Lung (tissue), 12 donors: Measurements from ENCODE around the gene KLHL28. TPM values are rescaled to one million over a fixed set of nuclear protein-coding genes. Genes with fewer than 3 reads are reported as not detected.

Source experiments
- ATAC-seq: fragments of 200-7000 bp; cut with Tn5 transposase; one replicate; pipeline ENCODE4 v1.9.1; 2020; ENCODE audit warnings: moderate number of reproducible peaks; ENCODE audit not compliant: insufficient read depth, low FRiP score
- DNase-seq, 3 donors: peaks; one replicate each; pipeline ENCODE4 v3.0.0-alpha.2; 2013 to 2017
- H3K27ac ChIP-seq, 2 donors: one replicate each; pipeline ENCODE4 v1.5.1; 2013; ENCODE audit warnings: mild to moderate bottlenecking in 2 of 2, moderate library complexity in 2 of 2, control low read depth in 1 of 2, inconsistent platforms in 1 of 2, low read depth in 1 of 2, low read length in 1 of 2
- H3K27me3 ChIP-seq, 3 donors: one replicate each; pipeline ENCODE4 v1.5.1; 2013; ENCODE audit warnings: low read length in 2 of 3; ENCODE audit not compliant: control insufficient read depth in 3 of 3, insufficient read depth in 3 of 3
- H3K36me3 ChIP-seq, 4 donors: one replicate each; pipeline ENCODE4 v1.5.1; 2013; ENCODE audit warnings: low read length in 4 of 4, mild to moderate bottlenecking in 1 of 4, moderate library complexity in 1 of 4; ENCODE audit not compliant: control insufficient read depth in 4 of 4, insufficient read depth in 4 of 4
- H3K4me1 ChIP-seq, 5 donors: one replicate each; pipeline ENCODE4 v1.5.1; 2013; ENCODE audit warnings: low read length in 5 of 5, mild to moderate bottlenecking in 2 of 5, moderate library complexity in 1 of 5; ENCODE audit not compliant: control insufficient read depth in 5 of 5, insufficient read depth in 5 of 5
- H3K4me3 ChIP-seq: one replicate; pipeline ENCODE4 v1.5.1; 2013; ENCODE audit warnings: mild to moderate bottlenecking, control low read depth, moderate library complexity
- H3K9ac ChIP-seq, 2 donors: one replicate each; pipeline ENCODE4 v1.5.1; 2013; ENCODE audit warnings: low read length in 2 of 2, control low read depth in 1 of 2; ENCODE audit not compliant: insufficient read depth in 1 of 2
- H3K9me3 ChIP-seq, 4 donors: one replicate each; pipeline ENCODE4 v1.5.1; 2013; ENCODE audit warnings: low read length in 3 of 4, mild to moderate bottlenecking in 1 of 4, moderate library complexity in 1 of 4; ENCODE audit not compliant: control insufficient read depth in 4 of 4, insufficient read depth in 3 of 4
- CTCF ChIP-seq: IDR thresholded peaks from 2 replicates; pipeline ENCODE4 v1.5.1; 2012; ENCODE audit warnings: mild to moderate bottlenecking; ENCODE audit errors: control extremely low read depth, extremely low read depth
- WGBS, 2 donors: extraction: QIAGEN DNeasy Blood & Tissue Kit; methylation state at CpG; one replicate each; pipeline ENCODE4 v1.1.7; 2013; 5-methylcytosine and 5-hydroxymethylcytosine counted together
- polyA plus RNA-seq, 2 donors: library from polyadenylated mRNA; stranded (reverse); fragments of 200-250 nt; gene quantifications; one replicate each; pipeline ENCODE4 v1.2.1, GENCODE V29; 2013
- total RNA-seq, 2 donors: library from RNA; depleted of rRNA in 1 of 2; stranded (reverse); fragments of >200 nt in 1 of 2; gene quantifications; one replicate each; pipeline ENCODE4 v1.2.1, GENCODE V29; 2014 to 2021
- donor health status: control.
- donor health status: control.
- donor health status: Bipolar disorder and iron deficiency.
- donor health status: healthy.
- donor health status: DM: yes; HTN: yes; CAD: no.

KLHL28 gene
- total and polyA plus RNA-seq, 4 donors = 2.6 to 29.0 (median 9.5) TPM

GRCh38 chr14:44954750-44955149 lies 7.0 kb downstream of the KLHL28 start:
- no peak for TF ChIP-seq CTCF
- Histone ChIP-seq H3K9me3 (no peaks in the 10 kb centered on the region), H3K4me1 (peaks cover 0 to 6% (median under 1%) of the 10 kb centered on the region in 5 donors), H3K27me3 (no peaks in the 10 kb centered on the region), H3K27ac (no peak overlapping the region), H3K36me3 (peaks cover 0 to 4% (median 0%) of the 10 kb centered on the region in 4 donors), H3K4me3 (no peak overlapping the region), H3K9ac (no peak overlapping the region)
- DNase-seq (no peak), ATAC-seq (no peak)
- WGBS, 2 donors = 90 to 96% methylated on average over 3 of the region's 3 CpGs

- no peak for ATAC-seq
These were observed 9.2 kb downstream of the KLHL28 start for GRCh38 chr14:44952391-44953110.

GRCh38 chr14:44951051-44951450 lies 10.7 kb downstream of the KLHL28 start:
- H3K27ac ChIP-seq = no peak overlapping the region
- 92 to 93% methylated on average over 2 of the region's 2 CpGs for WGBS, 2 donors
- no peaks in the 10 kb centered on the region for H3K27me3 ChIP-seq
- no peak overlapping the region for H3K4me3 ChIP-seq
- peaks cover 0 to 11% (median 2%) of the 10 kb centered on the region in 4 donors for H3K36me3 ChIP-seq
- ATAC-seq (no peak), DNase-seq (no peak)
- no peak for TF ChIP-seq CTCF
- peaks cover 0 to 3% (median 0%) of the 10 kb centered on the region in 4 donors for H3K9me3 ChIP-seq
- H3K4me1 ChIP-seq = peaks cover 0 to 5% (median 0%) of the 10 kb centered on the region in 5 donors
- no peak overlapping the region for H3K9ac ChIP-seq

More at GRCh38 chr14:44952391-44953110, 9.2 kb downstream of the KLHL28 start:
- Histone ChIP-seq H3K36me3 (peaks cover 0 to 7% (median 0%) of the 10 kb centered on the region in 4 donors), H3K4me1 (peaks cover 0 to 5% (median 0%) of the 10 kb centered on the region in 5 donors), H3K27ac (no peak overlapping the region), H3K4me3 (no peak overlapping the region), H3K27me3 (no peaks in the 10 kb centered on the region), H3K9me3 (no peaks in the 10 kb centered on the region), H3K9ac (no peak overlapping the region)
- DNase-seq = no peak
- 85 to 94% methylated on average over 4 of the region's 4 CpGs for WGBS, 2 donors
- TF ChIP-seq CTCF = no peak
